Kidney epithelial cell (primary cell): ENCODE data around the gene CDH13. TPM values are rescaled to one million over a fixed set of nuclear protein-coding genes. Genes with fewer than 3 reads are reported as not detected.

Experiments
- DNase-seq: peaks from one replicate; pipeline ENCODE4 v3.0.0-alpha.2; 2010; ENCODE audit warnings: low read depth
- H3K27me3 ChIP-seq: 2 replicates; pipeline ENCODE4 v1.6.0; 2011; ENCODE audit warnings: low read length; ENCODE audit not compliant: control insufficient read depth, insufficient read depth
- H3K36me3 ChIP-seq: 2 replicates; pipeline ENCODE4 v1.5.1; 2011; ENCODE audit warnings: low read length; ENCODE audit not compliant: control insufficient read depth, insufficient read depth
- H3K4me3 ChIP-seq: 2 replicates; pipeline ENCODE4 v1.5.1; 2011; ENCODE audit warnings: low read depth, mild to moderate bottlenecking, control low read depth, low read length
- CTCF ChIP-seq: IDR thresholded peaks from 2 replicates; pipeline ENCODE4 v1.5.1; 2011; ENCODE audit warnings: mild to moderate bottlenecking, moderate library complexity, low read length, control low read depth, inconsistent platforms; ENCODE audit not compliant: insufficient read depth, poor library complexity, severe bottlenecking
- total RNA-seq: library from RNA; depleted of rRNA; stranded (reverse); fragments of >200 nt; gene quantifications from 2 replicates; pipeline ENCODE4 v1.2.3, GENCODE V29; 2015

The CDH13 gene
- total RNA-seq, 1 donor from 2014 or later = 32.8 TPM

- Histone ChIP-seq H3K4me3 (no peak overlapping the region), H3K36me3 (no peaks in the 10 kb centered on the region), H3K27me3 (no peaks in the 10 kb centered on the region)
- DNase-seq = no peak
- TF ChIP-seq CTCF = no peak
Measured at GRCh38 chr16:83176802-83177201, 550.0 kb downstream of the CDH13 start.

DNA sequence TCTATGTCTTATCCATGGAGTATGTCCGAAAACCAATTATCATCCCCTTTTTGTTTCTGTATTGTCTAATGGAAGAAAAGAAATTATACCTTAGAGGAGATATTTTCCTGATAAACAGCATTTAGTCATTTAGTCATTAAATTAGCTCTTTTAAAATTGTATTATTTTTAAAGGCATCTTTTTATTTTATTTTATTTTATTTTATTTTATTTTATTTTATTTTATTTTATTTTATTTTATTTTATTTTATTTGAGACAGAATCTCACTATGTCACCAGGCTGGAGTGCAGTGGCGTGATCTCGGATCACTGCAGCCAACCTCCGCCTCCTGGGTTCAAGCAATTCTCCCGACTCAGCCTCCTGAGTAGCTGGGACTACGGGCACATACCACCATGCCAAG is 559.1 kb downstream of the CDH13 start:
- Histone ChIP-seq H3K4me3 (no peak overlapping the region), H3K36me3 (no peaks in the 10 kb centered on the region), H3K27me3 (no peaks in the 10 kb centered on the region)
- no peak for TF ChIP-seq CTCF
- DNase-seq = no peak

DNA sequence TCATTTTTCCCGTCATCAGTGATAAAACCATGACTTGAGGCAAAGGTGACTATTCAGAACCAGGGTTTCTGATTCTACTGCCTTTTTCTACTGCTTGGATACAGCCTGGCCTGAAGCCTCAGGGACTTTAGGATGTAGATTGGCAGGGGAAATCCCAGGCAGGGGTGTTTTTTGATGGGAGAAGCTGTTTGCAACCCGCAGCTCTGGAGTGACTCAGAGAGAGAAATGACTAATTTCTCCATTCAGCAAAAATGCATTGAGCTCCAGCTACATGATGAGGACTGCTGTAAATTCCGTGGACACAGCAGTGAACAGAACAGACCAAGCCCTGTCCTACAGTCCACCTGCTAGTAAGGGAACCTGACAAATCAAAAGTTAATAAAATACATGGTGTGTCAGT is 560.6 kb downstream of the CDH13 start:
- no peak for TF ChIP-seq CTCF
- Histone ChIP-seq H3K4me3 (no peak overlapping the region), H3K36me3 (no peaks in the 10 kb centered on the region), H3K27me3 (no peaks in the 10 kb centered on the region)
- DNase-seq = peak; percentile 65

GRCh38 chr16:83196796-83197195 is 570.0 kb downstream of the CDH13 start:
- Histone ChIP-seq H3K36me3 (no peaks in the 10 kb centered on the region), H3K4me3 (no peak overlapping the region), H3K27me3 (no peaks in the 10 kb centered on the region)
- TF ChIP-seq CTCF = no peak
- no peak for DNase-seq

DNA sequence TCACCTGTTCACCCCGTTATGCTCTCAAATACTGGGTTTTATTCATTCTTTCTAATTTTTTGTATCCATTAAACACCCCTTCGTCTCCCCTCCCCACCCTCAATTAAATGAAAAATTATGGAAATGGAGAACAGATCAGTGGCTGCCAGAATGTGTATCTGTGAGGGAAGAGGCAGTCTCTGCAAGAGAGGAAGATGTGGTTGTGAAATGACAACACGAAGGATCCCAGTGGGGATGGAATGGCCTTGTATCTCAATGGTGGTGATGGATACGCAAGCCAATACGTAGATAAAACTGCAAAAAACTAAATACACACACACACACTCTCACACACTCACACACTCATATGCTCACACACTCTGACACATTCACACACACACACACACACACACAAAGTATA is 570.7 kb downstream of the CDH13 start:
- no peaks in the 10 kb centered on the region for H3K36me3 ChIP-seq
- no peak for TF ChIP-seq CTCF
- DNase-seq = no peak

GRCh38 chr16:83198977-83199376 is 572.2 kb downstream of the CDH13 start:
- no peak for TF ChIP-seq CTCF
- Histone ChIP-seq H3K4me3 (no peak overlapping the region), H3K27me3 (no peaks in the 10 kb centered on the region), H3K36me3 (no peaks in the 10 kb centered on the region)
- no peak for DNase-seq

More for the DNA sequence above, 570.7 kb downstream of the CDH13 start:
- no peak overlapping the region for H3K4me3 ChIP-seq
- H3K27me3 ChIP-seq = no peaks in the 10 kb centered on the region
